ENCODE measurements around the gene EIF3J.
"Not testable (repeated sequence)": the region's sequence is repeated elsewhere in the genome, so short reads cannot be mapped to it uniquely, and the experiment has no call there.

EIF3J gene

DNA sequence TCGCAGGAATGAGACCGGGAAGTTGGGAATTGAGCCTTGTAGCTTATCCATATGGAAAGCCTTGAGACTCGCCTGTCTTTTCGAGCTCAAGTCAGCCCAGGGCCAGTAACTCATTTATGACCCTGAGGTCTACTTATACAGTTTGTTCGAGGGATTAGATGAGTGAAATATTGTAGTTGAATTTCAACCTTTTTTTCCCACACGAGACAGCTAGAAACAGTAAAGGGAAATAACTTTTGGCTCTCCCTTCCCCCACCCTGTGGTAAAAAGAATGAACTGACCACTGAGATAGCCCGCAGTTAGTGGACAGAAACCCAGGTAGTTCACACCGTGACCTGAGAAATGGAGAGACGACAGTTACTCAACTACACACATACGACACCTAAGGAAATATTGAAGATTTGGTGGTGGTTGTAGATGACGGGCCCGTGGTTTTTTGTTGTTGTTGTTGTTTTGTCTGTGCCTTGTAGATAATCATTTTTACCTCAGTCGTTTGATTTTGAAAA lies 841 bp downstream of the EIF3J start:
- TF ChIP-seq, protein P1, sequence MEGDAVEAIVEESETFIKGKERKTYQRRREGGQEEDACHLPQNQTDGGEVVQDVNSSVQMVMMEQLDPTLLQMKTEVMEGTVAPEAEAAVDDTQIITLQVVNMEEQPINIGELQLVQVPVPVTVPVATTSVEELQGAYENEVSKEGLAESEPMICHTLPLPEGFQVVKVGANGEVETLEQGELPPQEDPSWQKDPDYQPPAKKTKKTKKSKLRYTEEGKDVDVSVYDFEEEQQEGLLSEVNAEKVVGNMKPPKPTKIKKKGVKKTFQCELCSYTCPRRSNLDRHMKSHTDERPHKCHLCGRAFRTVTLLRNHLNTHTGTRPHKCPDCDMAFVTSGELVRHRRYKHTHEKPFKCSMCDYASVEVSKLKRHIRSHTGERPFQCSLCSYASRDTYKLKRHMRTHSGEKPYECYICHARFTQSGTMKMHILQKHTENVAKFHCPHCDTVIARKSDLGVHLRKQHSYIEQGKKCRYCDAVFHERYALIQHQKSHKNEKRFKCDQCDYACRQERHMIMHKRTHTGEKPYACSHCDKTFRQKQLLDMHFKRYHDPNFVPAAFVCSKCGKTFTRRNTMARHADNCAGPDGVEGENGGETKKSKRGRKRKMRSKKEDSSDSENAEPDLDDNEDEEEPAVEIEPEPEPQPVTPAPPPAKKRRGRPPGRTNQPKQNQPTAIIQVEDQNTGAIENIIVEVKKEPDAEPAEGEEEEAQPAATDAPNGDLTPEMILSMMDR (conservative IDR thresholded peaks at IDR 0.05; ENCODE audit: control insufficient read depth, insufficient read depth, low read depth, low read length) = no peak
- peak; percentile 51 for DNase-seq (ENCODE audit: low read depth)
- H3K4me3 ChIP-seq (ENCODE audit: control insufficient read depth, low read depth, low read length) = peak overlapping the region; percentile 68

DNA sequence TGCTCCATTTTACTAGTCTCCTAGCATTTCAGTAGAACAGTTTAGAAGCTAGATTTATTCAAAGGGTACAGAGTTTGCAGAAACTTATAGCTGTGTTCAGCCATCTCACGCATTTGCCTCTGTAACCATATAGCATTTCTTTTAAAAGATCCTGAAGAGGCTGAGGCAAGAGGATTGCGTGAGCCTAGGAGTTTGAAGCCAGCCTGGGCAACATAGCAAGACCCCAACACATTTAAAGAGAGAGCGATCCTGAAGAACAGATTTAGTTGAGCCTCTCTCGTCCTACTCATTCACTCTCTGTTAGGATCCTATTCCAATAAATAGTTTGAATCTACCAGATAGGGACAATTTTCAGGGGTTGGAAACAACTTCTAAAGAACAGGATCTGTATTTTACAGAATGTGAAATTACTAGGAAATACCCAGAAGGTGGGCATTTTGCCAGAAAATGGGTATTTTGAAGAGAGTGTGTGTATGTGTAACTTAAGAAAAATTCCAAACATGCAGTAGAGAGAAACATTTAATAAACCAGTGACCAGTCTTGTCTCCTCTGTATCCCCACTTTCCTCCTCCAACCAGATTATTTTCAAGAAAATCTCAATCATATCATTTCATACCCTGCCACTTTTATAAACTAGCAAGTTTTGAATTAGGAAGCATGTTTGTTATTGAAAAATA lies 4.5 kb downstream of the EIF3J start:
- no peak overlapping the region for H3K4me3 ChIP-seq (ENCODE audit: control insufficient read depth, low read depth, low read length)
- TF ChIP-seq, protein P1 (conservative IDR thresholded peaks at IDR 0.05; ENCODE audit: control insufficient read depth, insufficient read depth, low read depth, low read length) = no peak
- DNase-seq (ENCODE audit: low read depth) = peak; percentile 74

DNA sequence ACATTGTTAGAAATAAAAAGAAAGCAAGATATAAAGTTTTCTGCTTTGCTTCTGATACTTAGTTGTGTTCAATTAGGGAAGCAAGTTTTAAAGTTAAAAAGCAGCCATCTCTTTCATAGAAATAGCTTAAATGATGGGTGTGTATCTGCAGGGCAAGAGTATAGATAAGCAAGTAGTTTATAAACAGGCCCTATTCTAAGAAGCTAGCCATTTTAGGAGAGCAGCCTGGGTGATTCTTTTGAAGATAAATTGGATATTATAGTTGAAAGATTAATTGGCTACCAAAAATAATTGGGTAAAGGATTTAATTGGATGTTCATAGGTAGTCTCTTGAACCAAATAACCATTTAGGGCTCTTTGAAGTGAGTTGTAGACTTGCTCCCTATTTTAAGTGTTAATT lies 5.6 kb downstream of the EIF3J start:
- no peak for DNase-seq (ENCODE audit: low read depth)
- TF ChIP-seq, protein P1 (conservative IDR thresholded peaks at IDR 0.05; ENCODE audit: control insufficient read depth, insufficient read depth, low read depth, low read length) = no peak
- H3K4me3 ChIP-seq (ENCODE audit: control insufficient read depth, low read depth, low read length) = no peak overlapping the region

DNA sequence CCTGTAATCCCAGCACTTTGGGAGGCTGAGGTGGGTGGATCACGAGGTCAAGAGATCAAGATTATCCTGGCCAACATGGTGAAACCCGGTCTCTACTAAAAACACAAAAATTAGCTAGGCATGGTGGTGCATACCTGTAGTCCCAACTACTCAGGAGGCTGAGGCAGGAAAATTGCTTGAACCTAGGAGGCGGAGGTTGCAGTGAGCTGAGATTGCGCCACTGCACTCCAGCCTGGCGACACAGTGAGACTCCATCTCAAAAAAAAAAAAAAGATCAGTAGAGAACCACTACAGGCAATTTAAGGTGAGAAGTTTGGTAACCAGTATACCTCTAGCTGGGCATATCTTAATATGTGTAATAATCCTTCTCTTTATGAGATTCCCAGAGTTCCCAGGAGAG lies 7.8 kb downstream of the EIF3J start:
- not testable (repeated sequence) for H3K4me3 ChIP-seq (ENCODE audit: control insufficient read depth, low read depth, low read length); DNase-seq (ENCODE audit: low read depth)

DNA sequence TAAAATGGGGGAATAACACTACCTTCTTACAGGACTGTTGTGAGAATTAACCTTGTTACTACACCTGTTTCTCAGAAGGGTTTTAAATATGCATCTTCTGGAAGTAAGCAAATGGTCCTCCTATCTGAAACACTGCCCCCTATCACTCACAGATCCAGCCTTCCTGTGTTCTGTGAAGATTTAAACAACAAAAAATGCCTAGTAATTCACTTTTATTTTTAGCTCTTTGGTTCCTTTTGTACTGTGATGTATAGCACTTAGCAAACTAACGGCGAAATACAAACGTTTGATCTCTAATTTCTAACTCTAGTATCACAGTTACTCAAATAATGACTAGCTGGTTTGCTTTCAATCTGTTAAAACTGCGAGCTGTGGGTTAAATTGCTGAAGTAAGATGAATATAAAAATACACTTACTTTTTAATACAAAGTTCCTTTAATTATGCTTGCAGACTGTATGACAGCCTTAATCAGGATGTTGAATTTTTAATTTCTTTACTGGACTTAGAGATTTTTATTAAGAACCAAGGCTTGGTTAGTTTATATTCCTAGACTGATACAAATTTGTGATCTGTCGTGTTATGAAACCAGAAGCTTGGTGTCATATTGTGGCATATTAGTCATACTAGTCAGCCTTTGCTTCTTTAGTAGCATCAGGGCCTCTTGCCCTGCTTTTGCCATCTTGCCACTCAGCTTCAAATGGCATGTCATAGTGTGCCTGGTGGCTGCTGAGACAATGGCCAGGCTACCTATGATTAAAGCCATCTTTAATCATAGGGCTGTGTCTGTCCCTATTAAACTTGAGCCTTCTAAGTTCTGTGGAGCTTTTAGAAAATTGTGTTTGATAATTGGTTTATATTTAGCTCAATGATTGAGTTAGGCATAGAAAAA lies 9.2 kb downstream of the EIF3J start:
- no peak overlapping the region for H3K4me3 ChIP-seq (ENCODE audit: control insufficient read depth, low read depth, low read length)
- TF ChIP-seq, protein P1 (conservative IDR thresholded peaks at IDR 0.05; ENCODE audit: control insufficient read depth, insufficient read depth, low read depth, low read length) = peak; percentile 46
- peak; percentile 47 for DNase-seq (ENCODE audit: low read depth)

DNA sequence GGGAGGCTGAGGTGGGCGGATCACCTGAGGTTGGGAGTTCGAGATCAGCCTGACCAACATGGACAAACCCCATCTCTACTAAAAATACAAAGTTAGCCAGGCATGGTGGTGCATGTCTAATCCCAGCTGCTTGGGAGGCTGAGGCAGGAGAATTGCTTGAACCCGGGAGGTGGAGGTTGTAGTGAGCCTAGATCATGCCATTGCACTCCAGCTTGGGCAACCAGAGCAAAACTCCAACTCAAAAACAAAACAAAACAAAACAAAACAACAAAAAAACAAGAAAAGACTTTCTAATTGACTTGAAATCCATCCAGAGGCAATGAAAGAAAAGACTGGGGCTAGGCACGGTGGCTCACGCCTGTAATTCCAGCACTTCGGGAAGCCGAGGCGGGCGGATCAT lies 12.2 kb downstream of the EIF3J start:
- not testable (repeated sequence) for DNase-seq (ENCODE audit: low read depth)

DNA sequence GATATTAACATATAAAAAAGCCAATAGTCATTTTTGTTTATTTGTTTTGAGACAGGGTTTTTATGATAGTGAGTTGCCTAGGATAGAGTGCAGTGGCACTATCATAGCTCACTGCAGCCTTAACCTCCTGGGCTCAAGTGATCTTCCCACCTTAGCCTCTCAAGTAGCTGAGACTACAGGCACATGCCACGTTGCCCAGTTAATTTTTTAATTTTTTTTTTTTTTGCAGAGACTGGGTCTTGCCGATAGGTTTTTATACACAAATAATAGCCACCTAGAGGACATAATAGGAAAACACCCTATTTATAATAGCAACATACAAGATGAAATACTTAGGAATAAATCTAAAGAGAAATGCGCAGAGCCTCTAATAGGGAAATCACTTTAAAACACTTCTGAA lies 13.3 kb downstream of the EIF3J start:
- peak; percentile 66 for DNase-seq (ENCODE audit: low read depth)
- H3K4me3 ChIP-seq (ENCODE audit: control insufficient read depth, low read depth, low read length) = no peak overlapping the region
- TF ChIP-seq, protein P1 (conservative IDR thresholded peaks at IDR 0.05; ENCODE audit: control insufficient read depth, insufficient read depth, low read depth, low read length) = peak; percentile 35

More for the DNA sequence above, 12.2 kb downstream of the EIF3J start:
- not testable (repeated sequence) for H3K4me3 ChIP-seq (ENCODE audit: control insufficient read depth, low read depth, low read length)
